ENCODE results near the gene WDR83.
A peak's percentile ranks its signal among the peaks of the same experiment; 100 is the strongest.

The WDR83 gene

GRCh38 chr19:12720296-12720695 lies 53.7 kb downstream of the WDR83 start:
- DNase-seq, result no peak

DNA sequence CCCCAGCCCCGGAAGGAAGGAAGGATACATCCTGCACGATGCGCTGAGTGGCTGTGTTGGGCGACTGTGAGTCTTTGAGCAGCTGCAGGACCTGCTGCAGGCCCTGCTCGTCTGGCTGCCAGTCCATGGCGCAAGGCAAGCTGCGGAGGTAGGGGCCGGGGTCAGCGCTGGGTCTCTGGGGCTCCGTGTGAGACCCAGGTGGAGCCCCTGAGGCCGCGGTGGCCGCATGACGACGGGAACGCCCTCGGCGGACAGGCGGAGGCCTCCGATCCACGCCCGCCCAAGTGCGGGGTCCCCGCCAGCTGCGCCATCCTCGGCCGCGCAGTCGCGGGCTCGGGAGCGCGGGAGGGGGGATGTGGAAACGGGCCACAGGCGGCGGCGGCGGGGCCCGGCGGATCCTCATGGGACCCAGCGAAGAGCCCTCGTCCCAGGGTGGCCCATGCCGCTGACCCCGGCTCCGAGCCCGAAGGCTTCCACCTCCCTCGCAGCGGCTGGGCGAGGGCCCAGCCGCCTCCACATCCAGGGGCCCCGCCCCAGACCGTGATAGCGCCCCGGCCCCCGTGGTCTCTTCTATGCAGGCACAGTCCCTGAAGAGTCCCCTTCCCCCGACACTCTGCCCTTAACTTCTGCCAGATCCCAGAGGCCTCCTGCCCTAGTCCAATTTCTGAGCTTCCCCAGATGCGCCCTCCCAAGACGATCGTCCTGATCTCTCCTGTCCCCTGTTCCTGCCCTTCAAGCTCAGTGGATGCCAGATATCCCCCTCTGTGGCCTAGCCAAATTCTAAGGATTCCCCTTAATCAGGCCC lies 54.4 kb downstream of the WDR83 start:
- peak in 1 of 5 donors; percentile 44 for DNase-seq

- DNase-seq, result peak in 3 of 5 donors; percentile 43 to 63 (median 44)
These were observed 55.3 kb downstream of the WDR83 start for GRCh38 chr19:12721656-12722565.

- peak; percentile 89 to 97 (median 94) for DNase-seq
These were observed 56.2 kb downstream of the WDR83 start for GRCh38 chr19:12722566-12723380.

DNA sequence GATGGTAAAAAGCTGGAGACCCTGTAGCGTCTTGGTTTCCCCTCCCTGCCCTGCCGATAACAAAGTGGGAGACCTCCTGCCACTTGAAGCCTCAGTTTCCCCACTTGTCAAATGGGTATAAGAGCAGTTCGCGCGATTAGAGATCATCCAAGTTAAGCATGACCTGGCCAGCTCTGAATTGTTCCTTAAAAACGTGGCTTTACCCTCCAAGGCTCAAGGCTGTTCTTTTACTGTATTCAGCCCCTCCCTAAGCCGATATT lies 56.7 kb downstream of the WDR83 start:
- DNase-seq, result no peak

DNA sequence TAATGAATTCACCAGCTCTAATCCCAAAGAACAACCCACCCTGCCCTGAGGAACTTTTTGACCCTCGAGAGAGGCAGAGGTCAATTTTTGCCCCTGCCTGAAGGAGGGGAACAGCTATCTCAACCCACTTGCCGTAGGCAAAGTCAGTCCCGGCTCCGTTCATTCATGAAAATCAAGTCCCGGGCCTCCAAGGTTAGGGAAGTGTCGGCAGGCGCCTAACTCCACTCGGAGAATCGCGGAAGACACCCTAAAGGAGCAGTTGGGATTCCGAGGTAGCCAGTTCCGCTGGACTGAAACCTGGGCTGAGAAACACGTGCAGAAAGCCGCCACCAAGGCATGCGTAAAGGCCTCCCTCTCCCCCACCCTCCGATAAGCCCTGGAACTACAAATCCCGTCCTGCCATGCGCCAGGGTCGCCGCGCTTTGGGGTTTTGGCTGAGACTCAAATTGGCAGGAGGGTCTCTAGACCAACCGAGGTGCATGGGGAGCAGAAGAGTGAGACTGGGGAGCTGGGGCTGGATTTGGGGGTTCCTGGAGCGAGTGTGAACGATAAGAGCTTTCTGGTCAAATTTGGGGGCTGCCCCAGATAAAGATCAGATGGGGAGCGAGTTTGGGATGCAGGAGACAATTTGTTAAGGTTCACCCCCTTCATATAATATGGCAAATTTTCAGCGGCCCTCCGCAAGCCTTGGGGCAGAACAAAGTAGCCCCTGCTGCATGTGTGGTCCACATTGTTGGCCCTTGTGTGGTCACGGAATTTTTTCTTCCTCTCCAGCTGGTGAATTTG lies 57.2 kb downstream of the WDR83 start, which contains the start of gene TNPO2:
Gene TNPO2 (minus strand): TSS at position 292 of the 786 bp plus-strand sequence. CDS start 2,955 bp downstream, outside the sequence.
- DNase-seq, result peak in 4 of 5 donors; percentile 24 to 69 (median 40)
